GM06990 (cell line): ENCODE data around the gene CCDC86.

Source experiments
- DNase-seq: peaks from one replicate; pipeline ENCODE4 v3.0.0-alpha.2; 2011; ENCODE audit not compliant: insufficient read length; ENCODE audit errors: extremely low read depth
- H3K27me3 ChIP-seq: replicated peaks from 2 replicates; pipeline ENCODE4 v1.6.0; 2011; ENCODE audit warnings: low read length; ENCODE audit not compliant: control insufficient read depth, insufficient read depth
- H3K36me3 ChIP-seq: 2 replicates; pipeline ENCODE4 v1.5.1; 2011; ENCODE audit warnings: low read length; ENCODE audit not compliant: control insufficient read depth, insufficient read depth
- H3K4me3 ChIP-seq: replicated peaks from 2 replicates; pipeline ENCODE4 v1.5.1; 2011; ENCODE audit warnings: low read depth, mild to moderate bottlenecking, control low read depth, low read length
- TF ChIP-seq, protein P1 (sequence below): IDR thresholded peaks from 2 replicates; pipeline ENCODE4 v1.5.1; 2011; ENCODE audit warnings: low read length, control low read depth, mild to moderate bottlenecking, inconsistent platforms; ENCODE audit not compliant: insufficient read depth, poor library complexity, severe bottlenecking

Gene CCDC86

GRCh38 chr11:60862171-60862570 lies 20.3 kb downstream of the CCDC86 start:
- no peaks in the 10 kb centered on the region for H3K36me3 ChIP-seq
- no peak overlapping the region for H3K4me3 ChIP-seq
- no peaks in the 10 kb centered on the region; the same call in 1 of the 2 replicates for H3K27me3 ChIP-seq
- no peak for DNase-seq
- TF ChIP-seq, protein P1, sequence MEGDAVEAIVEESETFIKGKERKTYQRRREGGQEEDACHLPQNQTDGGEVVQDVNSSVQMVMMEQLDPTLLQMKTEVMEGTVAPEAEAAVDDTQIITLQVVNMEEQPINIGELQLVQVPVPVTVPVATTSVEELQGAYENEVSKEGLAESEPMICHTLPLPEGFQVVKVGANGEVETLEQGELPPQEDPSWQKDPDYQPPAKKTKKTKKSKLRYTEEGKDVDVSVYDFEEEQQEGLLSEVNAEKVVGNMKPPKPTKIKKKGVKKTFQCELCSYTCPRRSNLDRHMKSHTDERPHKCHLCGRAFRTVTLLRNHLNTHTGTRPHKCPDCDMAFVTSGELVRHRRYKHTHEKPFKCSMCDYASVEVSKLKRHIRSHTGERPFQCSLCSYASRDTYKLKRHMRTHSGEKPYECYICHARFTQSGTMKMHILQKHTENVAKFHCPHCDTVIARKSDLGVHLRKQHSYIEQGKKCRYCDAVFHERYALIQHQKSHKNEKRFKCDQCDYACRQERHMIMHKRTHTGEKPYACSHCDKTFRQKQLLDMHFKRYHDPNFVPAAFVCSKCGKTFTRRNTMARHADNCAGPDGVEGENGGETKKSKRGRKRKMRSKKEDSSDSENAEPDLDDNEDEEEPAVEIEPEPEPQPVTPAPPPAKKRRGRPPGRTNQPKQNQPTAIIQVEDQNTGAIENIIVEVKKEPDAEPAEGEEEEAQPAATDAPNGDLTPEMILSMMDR = no peak

GRCh38 chr11:60863550-60864521 lies 21.9 kb downstream of the CCDC86 start:
- DNase-seq = no peak
- H3K27me3 ChIP-seq = no peaks in the 10 kb centered on the region; the same call in 1 of the 2 replicates

DNA sequence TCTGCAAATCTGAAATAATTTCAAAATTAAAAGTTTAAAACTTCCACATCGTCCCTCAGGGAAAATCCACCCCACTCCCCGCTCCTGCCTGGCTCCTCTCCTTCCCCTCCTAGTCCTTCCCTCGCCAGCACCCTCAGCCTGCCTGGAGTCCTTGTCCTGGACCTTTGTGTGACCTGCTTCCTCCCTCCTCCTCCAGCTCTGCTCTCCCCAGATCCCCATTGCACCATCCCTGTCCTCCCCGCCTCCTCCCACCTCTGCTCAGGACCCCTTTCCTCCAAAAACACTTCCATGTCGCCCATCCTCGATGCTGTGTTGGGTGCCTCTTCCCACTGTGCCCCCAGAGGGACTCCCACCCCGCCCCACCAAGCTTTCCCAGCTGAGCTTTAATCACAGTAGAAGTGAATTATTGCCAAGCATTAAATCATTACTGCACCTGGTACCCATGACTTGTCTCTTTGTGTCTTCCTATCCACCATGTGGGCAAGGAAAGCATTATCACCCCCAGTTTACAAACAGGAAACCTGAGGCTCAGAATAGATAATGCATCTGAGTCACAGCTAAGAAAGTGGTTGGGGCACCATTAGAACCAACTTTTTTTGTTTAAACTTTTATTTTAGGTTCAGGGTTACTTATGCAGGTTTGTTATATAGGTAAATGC lies 23.1 kb downstream of the CCDC86 start:
- Histone ChIP-seq H3K36me3 (no peaks in the 10 kb centered on the region), H3K4me3 (no peak overlapping the region), H3K27me3 (no peaks in the 10 kb centered on the region; the same call in 1 of the 2 replicates)
- DNase-seq = no peak
- TF ChIP-seq, protein P1 = no peak

More at GRCh38 chr11:60863550-60864521, 21.9 kb downstream of the CCDC86 start:
- TF ChIP-seq, protein P1 = no peak
- Histone ChIP-seq H3K36me3 (no peaks in the 10 kb centered on the region), H3K4me3 (no peak overlapping the region)

DNA sequence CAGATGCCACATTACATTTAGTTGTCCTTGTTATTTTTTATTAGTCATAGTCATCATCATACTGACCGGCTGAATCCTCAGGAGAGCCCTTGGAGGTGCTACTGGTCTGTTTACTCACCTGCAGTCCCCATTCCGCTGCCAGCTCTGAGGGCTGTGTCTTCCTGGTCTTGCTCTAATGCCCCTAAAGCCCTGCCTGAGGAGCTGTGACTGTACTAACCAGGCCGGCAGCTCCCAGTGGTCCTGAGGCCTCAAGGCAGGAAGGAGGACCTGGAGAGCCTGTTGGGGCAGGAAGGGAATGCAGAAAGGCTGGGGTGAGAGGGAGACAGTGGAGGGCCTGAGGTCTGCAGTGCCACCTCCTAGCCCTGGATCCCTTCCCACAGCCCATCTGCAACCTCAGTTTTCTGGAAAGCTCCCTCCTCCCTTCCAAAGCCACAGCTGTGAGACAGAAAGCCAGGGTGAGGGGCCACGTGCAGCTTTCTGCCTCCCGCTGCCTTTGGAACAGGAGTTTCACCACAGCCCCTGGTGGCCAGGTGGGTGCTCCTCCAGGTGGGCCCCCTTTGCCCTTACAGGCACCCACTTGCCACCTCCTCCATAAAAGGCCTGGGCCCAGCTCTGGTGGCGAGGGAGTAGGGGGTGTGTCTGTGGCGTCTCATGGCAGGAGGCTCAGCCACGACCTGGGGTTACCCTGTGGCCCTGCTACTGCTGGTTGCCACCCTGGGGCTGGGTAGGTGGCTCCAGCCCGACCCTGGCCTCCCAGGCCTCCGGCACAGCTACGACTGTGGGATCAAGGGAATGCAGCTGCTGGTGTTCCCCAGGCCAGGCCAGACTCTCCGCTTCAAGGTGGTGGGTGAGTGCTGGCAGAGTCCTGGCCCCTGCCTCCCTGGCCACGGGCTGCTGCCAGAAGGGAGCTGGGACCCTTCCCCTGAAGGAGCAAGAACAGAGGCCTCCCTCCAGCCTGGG lies 25.3 kb downstream of the CCDC86 start, which contains the start of gene ZP1:
TSS of gene ZP1 (plus strand) at position 632 of the 960 bp plus-strand sequence. CDS start at position 652, 20 bp downstream.
- no peak for DNase-seq
- H3K27me3 ChIP-seq = no peaks in the 10 kb centered on the region; the same call in 1 of the 2 replicates
- TF ChIP-seq, protein P1 = no peak
- no peaks in the 10 kb centered on the region for H3K36me3 ChIP-seq
- no peak within 1 kb of the TSS for H3K4me3 ChIP-seq
